Measurements from ENCODE around the gene ADGRL2.

DNA sequence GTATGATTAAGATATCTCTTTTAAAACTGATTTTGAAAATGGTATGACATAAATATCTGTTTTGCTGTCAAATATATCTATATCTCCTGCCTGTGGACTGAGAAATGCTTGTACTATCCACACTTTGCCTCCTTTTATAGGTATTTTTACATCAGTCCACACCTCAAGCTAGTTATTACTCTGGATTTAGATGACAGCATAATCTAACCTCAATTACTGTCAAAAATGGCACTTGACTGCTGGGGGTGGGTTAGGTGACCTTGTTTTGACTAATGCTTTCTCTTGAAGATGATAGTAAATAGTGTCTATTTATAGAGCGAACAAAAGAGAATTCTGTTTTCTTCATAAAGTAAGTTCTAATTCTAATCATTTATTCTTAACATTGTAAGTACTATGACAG is 9.1 kb downstream of the ADGRL2 start:
- TF ChIP-seq, protein P1, sequence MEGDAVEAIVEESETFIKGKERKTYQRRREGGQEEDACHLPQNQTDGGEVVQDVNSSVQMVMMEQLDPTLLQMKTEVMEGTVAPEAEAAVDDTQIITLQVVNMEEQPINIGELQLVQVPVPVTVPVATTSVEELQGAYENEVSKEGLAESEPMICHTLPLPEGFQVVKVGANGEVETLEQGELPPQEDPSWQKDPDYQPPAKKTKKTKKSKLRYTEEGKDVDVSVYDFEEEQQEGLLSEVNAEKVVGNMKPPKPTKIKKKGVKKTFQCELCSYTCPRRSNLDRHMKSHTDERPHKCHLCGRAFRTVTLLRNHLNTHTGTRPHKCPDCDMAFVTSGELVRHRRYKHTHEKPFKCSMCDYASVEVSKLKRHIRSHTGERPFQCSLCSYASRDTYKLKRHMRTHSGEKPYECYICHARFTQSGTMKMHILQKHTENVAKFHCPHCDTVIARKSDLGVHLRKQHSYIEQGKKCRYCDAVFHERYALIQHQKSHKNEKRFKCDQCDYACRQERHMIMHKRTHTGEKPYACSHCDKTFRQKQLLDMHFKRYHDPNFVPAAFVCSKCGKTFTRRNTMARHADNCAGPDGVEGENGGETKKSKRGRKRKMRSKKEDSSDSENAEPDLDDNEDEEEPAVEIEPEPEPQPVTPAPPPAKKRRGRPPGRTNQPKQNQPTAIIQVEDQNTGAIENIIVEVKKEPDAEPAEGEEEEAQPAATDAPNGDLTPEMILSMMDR (IDR thresholded peaks at IDR 0.05): no peak
- TF ChIP-seq POLR2A (IDR thresholded peaks at IDR 0.05): no peak
